Mucosa of descending colon (tissue), 3 donors: ENCODE measurements around the gene ABHD12B. TPM values are rescaled to one million over a fixed set of nuclear protein-coding genes. Genes with fewer than 3 reads are reported as not detected.

Source experiments
- ATAC-seq: fragments of 200-7000 bp; cut with Tn5 transposase; one replicate; pipeline ENCODE4 v1.9.1; 2020; ENCODE audit warnings: mild to moderate bottlenecking, moderate library complexity
- DNase-seq, 3 donors: peaks; one replicate each; pipeline ENCODE4 v3.0.0-alpha.2; 2020
- H3K36me3 ChIP-seq: fragments of 200-600 bp; one replicate; pipeline ENCODE4 v1.8.0; 2021; ENCODE audit warnings: low read depth, mild to moderate bottlenecking
- H3K4me1 ChIP-seq: fragments of 200-600 bp; one replicate; pipeline ENCODE4 v1.8.0; 2021; ENCODE audit warnings: low read depth, mild to moderate bottlenecking
- H3K4me3 ChIP-seq: fragments of 200-600 bp; one replicate; pipeline ENCODE4 v1.8.0; 2021; ENCODE audit warnings: mild to moderate bottlenecking
- H3K9me3 ChIP-seq: fragments of 200-600 bp; one replicate; pipeline ENCODE4 v1.8.0; 2021; ENCODE audit warnings: mild to moderate bottlenecking
- intact Hi-C, 2 donors: fragments of 100-400 bp; cut with DNase I in 1 of 2; cut with micrococcal nuclease in 1 of 2; formaldehyde crosslinking; loops; one replicate each; pipeline versions ENCODE4 v1.11.0 to v1.11.1; 2022; cut with DNase I, micrococcal nuclease
- total RNA-seq, 3 donors: library from RNA; stranded (reverse); fragmentation: NEBNext Ultra II Directional in 2 of 3; extraction: Animal tissue kit (Norgen Biotek cat#: 25700) in 2 of 3; gene quantifications; one replicate each; pipeline versions ENCODE4 v1.2.1 to v1.2.4, GENCODE V29; 2021 to 2023
- TF ChIP-seq, protein P1 (sequence below): fragments of 200-600 bp; IDR thresholded peaks from one replicate; pipeline ENCODE4 v1.8.0; 2022; ENCODE audit warnings: antibody characterized with exemption, mild to moderate bottlenecking
- donor health status: DM: no; HTN: no; CAD: no; lungs with moderate emphysema.
- donor health status: DM: no; HTN: no; CAD: no.
- donor health status: DM: no; HTN: yes; CAD: no.

The ABHD12B gene
- total RNA-seq, 3 donors from 2014 or later = 3.1 to 16.2 (median 14.2) TPM

DNA sequence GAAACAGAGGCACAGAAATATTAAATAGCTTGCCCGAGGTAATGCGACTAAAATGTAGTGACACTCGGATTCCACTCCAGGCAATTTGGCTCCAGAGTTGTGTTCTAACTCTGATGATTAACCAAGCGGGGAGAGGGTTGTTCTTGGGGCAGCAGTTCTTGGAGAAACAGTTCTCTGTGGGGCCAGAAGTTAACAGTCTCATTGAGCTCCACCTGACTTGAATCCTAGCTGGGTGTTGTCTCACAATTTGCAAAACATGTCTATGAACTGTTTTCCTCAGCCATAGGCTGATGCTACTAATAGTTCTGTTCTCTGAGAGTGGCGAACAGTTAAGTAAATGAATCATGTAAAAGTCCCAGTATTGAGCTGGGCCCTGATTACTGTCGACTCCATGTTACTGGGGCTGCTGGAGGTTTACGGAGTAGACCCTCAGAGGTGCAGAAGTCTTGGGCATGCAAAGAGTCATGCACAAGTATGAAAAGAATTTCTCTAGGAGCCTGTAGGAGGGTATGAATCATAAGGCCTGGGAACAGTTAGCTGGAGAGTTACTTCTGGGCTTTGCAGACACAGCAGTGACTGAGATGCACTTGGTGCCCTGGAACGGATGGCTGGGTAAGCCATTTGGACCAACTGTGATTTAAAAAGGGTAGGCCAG is 25.5 kb upstream of the ABHD12B start:
- no peak overlapping the region for H3K4me3 ChIP-seq
- TF ChIP-seq, protein P1, sequence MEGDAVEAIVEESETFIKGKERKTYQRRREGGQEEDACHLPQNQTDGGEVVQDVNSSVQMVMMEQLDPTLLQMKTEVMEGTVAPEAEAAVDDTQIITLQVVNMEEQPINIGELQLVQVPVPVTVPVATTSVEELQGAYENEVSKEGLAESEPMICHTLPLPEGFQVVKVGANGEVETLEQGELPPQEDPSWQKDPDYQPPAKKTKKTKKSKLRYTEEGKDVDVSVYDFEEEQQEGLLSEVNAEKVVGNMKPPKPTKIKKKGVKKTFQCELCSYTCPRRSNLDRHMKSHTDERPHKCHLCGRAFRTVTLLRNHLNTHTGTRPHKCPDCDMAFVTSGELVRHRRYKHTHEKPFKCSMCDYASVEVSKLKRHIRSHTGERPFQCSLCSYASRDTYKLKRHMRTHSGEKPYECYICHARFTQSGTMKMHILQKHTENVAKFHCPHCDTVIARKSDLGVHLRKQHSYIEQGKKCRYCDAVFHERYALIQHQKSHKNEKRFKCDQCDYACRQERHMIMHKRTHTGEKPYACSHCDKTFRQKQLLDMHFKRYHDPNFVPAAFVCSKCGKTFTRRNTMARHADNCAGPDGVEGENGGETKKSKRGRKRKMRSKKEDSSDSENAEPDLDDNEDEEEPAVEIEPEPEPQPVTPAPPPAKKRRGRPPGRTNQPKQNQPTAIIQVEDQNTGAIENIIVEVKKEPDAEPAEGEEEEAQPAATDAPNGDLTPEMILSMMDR = no peak
- DNase-seq (no peak), ATAC-seq (no peak)
- intact Hi-C loops = no loop called here
- H3K36me3 ChIP-seq = no peaks in the 10 kb centered on the region
- no peaks in the 10 kb centered on the region for H3K4me1 ChIP-seq
- no peaks in the 10 kb centered on the region for H3K9me3 ChIP-seq

DNA sequence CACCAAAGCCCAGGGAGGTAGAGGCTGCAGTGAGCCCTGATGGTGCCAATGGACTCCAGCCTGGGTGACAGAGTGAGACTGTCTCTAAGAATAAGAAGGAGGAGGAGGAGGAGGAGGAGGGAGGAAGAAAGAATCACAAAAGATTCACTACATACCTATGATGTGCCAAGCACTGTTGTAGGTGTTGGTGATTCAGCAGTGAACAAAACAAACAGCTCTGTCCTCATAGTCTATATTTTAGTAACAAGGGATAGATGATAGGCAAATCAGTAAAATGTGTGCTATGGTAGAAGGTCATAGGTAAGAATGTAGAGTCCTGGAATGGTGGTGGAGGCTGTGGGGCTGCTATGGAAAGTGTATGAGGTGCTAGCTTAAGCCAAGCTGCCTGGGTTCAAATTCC is 18.0 kb upstream of the ABHD12B start:
- H3K4me1 ChIP-seq = no peaks in the 10 kb centered on the region
- DNase-seq (no peak), ATAC-seq (no peak)
- intact Hi-C loops = no loop called here
- H3K4me3 ChIP-seq = no peak overlapping the region
- H3K36me3 ChIP-seq = no peaks in the 10 kb centered on the region
- H3K9me3 ChIP-seq = no peaks in the 10 kb centered on the region
- TF ChIP-seq, protein P1 = no peak

DNA sequence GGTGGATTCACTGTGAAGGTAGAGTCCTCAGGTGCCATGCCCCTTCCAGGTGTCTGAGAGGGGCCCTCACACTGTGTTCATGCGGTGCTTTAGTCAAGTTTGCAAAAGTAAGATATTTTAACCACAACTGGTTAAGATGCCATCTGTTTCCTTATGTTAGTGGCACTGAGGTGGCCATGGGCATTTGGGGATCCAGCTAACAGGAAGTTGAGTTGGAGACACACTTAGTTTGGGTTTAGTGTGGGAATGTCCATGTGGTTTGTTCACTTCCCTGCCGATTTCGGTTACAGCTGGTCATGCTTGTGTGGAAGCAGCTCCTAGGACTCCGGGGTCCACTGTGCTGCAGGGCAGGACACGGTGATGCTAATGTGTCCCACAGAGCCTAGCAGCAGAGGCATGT is 17.3 kb upstream of the ABHD12B start:
- intact Hi-C loops = no loop called here
- DNase-seq (no peak), ATAC-seq (no peak)
- no peaks in the 10 kb centered on the region for H3K9me3 ChIP-seq
- H3K36me3 ChIP-seq = no peaks in the 10 kb centered on the region
- no peak overlapping the region for H3K4me3 ChIP-seq
- TF ChIP-seq, protein P1 = no peak
- no peaks in the 10 kb centered on the region for H3K4me1 ChIP-seq

DNA sequence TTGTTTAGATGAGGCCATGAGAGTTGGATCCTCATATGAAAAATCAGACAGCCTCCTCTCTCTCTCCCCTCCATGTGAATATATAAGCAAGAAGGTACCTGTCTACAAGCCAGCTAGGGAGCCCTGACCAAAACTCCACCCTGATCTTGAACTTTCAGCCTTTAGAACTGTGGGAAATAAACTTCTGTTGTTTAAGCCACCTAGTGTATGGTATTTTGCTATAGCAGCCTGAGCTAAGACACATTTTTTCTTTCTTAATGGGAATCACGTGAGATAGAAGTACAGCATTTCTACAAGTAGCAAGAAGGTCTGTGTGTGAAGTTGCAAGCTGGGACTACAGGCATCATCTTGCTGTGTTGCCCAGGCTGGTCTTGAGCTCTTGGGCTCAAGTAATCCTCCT is 16.3 kb upstream of the ABHD12B start:
- Histone ChIP-seq H3K4me1 (peaks cover 4% of the 10 kb centered on the region), H3K4me3 (no peak overlapping the region), H3K9me3 (no peaks in the 10 kb centered on the region), H3K36me3 (no peaks in the 10 kb centered on the region)
- DNase-seq (no peak), ATAC-seq (no peak)
- TF ChIP-seq, protein P1 = no peak
- intact Hi-C loops = no loop called here

DNA sequence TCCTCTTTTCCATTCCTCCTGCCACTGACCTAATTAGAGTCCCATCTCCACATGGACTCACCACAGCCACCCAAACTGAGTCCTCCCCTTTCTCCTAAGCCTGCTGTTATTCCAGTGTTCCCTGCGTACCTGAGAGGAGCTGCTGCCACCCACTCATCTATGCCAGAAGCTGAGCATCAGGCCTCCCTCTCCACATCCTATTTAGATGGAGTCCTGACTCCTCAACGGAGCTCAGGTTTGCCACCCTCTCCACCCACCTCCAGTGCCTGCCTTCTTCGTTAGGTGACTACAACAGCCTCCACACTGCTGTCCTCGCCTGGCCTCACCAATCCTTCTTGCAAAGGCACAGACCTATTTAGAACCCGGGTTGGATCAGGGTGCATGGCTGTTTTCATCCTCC is 15.2 kb upstream of the ABHD12B start:
- Histone ChIP-seq H3K4me3 (no peak overlapping the region), H3K4me1 (peaks cover 4% of the 10 kb centered on the region), H3K36me3 (no peaks in the 10 kb centered on the region), H3K9me3 (no peaks in the 10 kb centered on the region)
- DNase-seq (no peak), ATAC-seq (no peak)
- TF ChIP-seq, protein P1 = no peak
- intact Hi-C loops = no loop called here

DNA sequence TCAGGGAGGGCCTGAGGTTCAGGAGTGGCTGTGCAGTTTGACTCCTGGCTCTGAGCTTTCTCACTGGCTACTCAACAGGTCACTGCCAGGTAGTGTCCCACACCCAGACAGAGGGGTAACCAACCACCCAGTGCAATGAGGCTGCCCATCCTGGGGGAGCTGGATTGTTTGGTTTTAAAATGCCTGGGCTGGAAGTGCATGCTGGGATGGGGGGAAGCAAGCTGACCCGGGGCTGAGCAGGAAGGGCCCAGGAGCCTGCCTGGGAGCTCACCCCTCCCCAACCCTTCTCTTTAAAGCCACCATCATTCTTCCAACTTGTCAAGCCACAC is 12.6 kb upstream of the ABHD12B start:
- ATAC-seq (no peak), DNase-seq (no peak)
- intact Hi-C loops = no loop called here
- Histone ChIP-seq H3K4me3 (no peak overlapping the region), H3K36me3 (no peaks in the 10 kb centered on the region), H3K4me1 (peaks cover 4% of the 10 kb centered on the region), H3K9me3 (no peaks in the 10 kb centered on the region)
- TF ChIP-seq, protein P1 = no peak
